ENCODE measurements around the gene COL6A2. TPM values are rescaled to one million over a fixed set of nuclear protein-coding genes. Genes with fewer than 3 reads are reported as not detected.

Gene COL6A2
- total RNA-seq, 1 experiment from 2014 or later, result 22.0 TPM

DNA sequence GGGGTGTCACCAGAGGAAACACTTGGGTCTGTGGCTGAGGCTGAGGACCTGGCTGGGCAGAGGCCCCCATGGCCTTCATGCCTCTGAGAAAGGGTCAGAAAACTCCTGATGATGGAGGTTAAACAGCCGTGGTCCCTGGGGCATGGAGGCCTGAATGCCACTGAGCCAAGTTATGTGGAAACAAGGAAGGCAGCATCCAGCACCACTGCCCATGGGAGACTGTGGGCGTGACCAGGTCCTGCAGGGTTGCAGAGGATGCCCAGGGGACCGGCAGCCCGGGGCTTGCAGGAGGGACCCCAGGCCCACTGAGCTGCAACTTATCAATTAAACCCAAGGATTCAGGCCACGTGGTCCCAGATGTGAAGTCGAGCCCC is 18.9 kb upstream of the COL6A2 start:
- no peak for DNase-seq
- no peak overlapping the region for H2AFZ ChIP-seq
- ChIA-PET POLR2A (ENCODE audit: unreplicated experiment) (no interaction called here), CTCF (no interaction called here)
- no peaks in the 10 kb centered on the region for H3K9me2 ChIP-seq (ENCODE audit: insufficient read depth)
- no peak overlapping the region for H3K4me3 ChIP-seq
- intact Hi-C loops (cut with micrococcal nuclease; ENCODE audit: unreplicated experiment), result no loop called here
- no peaks in the 10 kb centered on the region for H3K36me3 ChIP-seq (ENCODE audit: low read depth)
- no peak overlapping the region for H3K27ac ChIP-seq
- H3K4me2 ChIP-seq, result no peak overlapping the region
- H3F3A ChIP-seq (ENCODE audit: insufficient read depth, low read depth), result no peaks in the 10 kb centered on the region
- no peak for TF ChIP-seq CTCF (conservative IDR thresholded peaks at IDR 0.05)
- TF ChIP-seq EZH2 (IDR thresholded peaks at IDR 0.05; ENCODE audit: low read depth), result no peak
- no peaks in the 10 kb centered on the region for H3K4me1 ChIP-seq (replicated peaks; ENCODE audit: insufficient read depth)
- no peaks in the 10 kb centered on the region for H4K20me1 ChIP-seq (ENCODE audit: insufficient read depth)
- H3K9me3 ChIP-seq (ENCODE audit: insufficient read depth, low read depth), result no peaks in the 10 kb centered on the region
- H3K79me2 ChIP-seq (ENCODE audit: low read depth), result no peaks in the 10 kb centered on the region
- H3K27me3 ChIP-seq (ENCODE audit: insufficient read depth, low read depth), result no peaks in the 10 kb centered on the region
- no TSS peak for BruUV-seq (replicated peaks)

GRCh38 chr21:46079352-46080170 is 18.4 kb upstream of the COL6A2 start:
- H3K36me3 ChIP-seq (ENCODE audit: low read depth), result no peaks in the 10 kb centered on the region
- no peak overlapping the region for H3K4me2 ChIP-seq
- H3K9me3 ChIP-seq (ENCODE audit: insufficient read depth, low read depth), result no peaks in the 10 kb centered on the region
- no peak overlapping the region for H2AFZ ChIP-seq
- ChIA-PET CTCF (no interaction called here), POLR2A (ENCODE audit: unreplicated experiment) (no interaction called here)
- H3K27me3 ChIP-seq (ENCODE audit: insufficient read depth, low read depth), result no peaks in the 10 kb centered on the region
- no peak overlapping the region for H3K4me3 ChIP-seq
- BruUV-seq (replicated peaks), result no TSS peak
- TF ChIP-seq EZH2 (IDR thresholded peaks at IDR 0.05; ENCODE audit: low read depth), result no peak
- TF ChIP-seq CTCF (conservative IDR thresholded peaks at IDR 0.05), result no peak
- H4K20me1 ChIP-seq (ENCODE audit: insufficient read depth), result no peaks in the 10 kb centered on the region
- no peaks in the 10 kb centered on the region for H3K9me2 ChIP-seq (ENCODE audit: insufficient read depth)
- H3F3A ChIP-seq (ENCODE audit: insufficient read depth, low read depth), result no peaks in the 10 kb centered on the region
- no peaks in the 10 kb centered on the region for H3K4me1 ChIP-seq (replicated peaks; ENCODE audit: insufficient read depth)
- no peak for DNase-seq
- intact Hi-C loops (cut with micrococcal nuclease; ENCODE audit: unreplicated experiment), result no loop called here
- no peaks in the 10 kb centered on the region for H3K79me2 ChIP-seq (ENCODE audit: low read depth)
- no peak overlapping the region for H3K27ac ChIP-seq

- no peaks in the 10 kb centered on the region for H3K36me3 ChIP-seq (ENCODE audit: low read depth)
- H3K4me3 ChIP-seq, result no peak overlapping the region
- no peaks in the 10 kb centered on the region for H3K9me2 ChIP-seq (ENCODE audit: insufficient read depth)
- POLR2A ChIA-PET (ENCODE audit: unreplicated experiment), result no interaction called here
- H2AFZ ChIP-seq, result no peak overlapping the region
- H3K79me2 ChIP-seq (ENCODE audit: low read depth), result no peaks in the 10 kb centered on the region
- no peaks in the 10 kb centered on the region for H3K4me1 ChIP-seq (replicated peaks; ENCODE audit: insufficient read depth)
- H3K27ac ChIP-seq, result no peak overlapping the region
- H3F3A ChIP-seq (ENCODE audit: insufficient read depth, low read depth), result no peaks in the 10 kb centered on the region
- DNase-seq, result no peak
- intact Hi-C loops (cut with micrococcal nuclease; ENCODE audit: unreplicated experiment), result no loop called here
- no peak overlapping the region for H3K4me2 ChIP-seq
- CTCF ChIA-PET, result no interaction called here
- no peaks in the 10 kb centered on the region for H4K20me1 ChIP-seq (ENCODE audit: insufficient read depth)
- TF ChIP-seq EZH2 (IDR thresholded peaks at IDR 0.05; ENCODE audit: low read depth) (no peak), CTCF (conservative IDR thresholded peaks at IDR 0.05) (no peak)
- no peaks in the 10 kb centered on the region for H3K27me3 ChIP-seq (ENCODE audit: insufficient read depth, low read depth)
- no TSS peak for BruUV-seq (replicated peaks)
- no peaks in the 10 kb centered on the region for H3K9me3 ChIP-seq (ENCODE audit: insufficient read depth, low read depth)
Observed at GRCh38 chr21:46080171-46081021, 17.5 kb upstream of the COL6A2 start.
